ENCODE data around the gene MRPL24.

Gene MRPL24

GRCh38 chr1:156742801-156743200, 1.9 kb upstream of the MRPL24 start:
- no peaks in the 10 kb centered on the region for H3K9me3 ChIP-seq (ENCODE audit: control insufficient read depth, insufficient read depth, low read length)
- peaks cover 8% of the 10 kb centered on the region; the same call in 1 of the 2 replicates for H4K20me1 ChIP-seq (ENCODE audit: control insufficient read depth, insufficient read depth, low read depth, low read length)
- H3K36me3 ChIP-seq (ENCODE audit: control insufficient read depth, low read length), result peaks cover 82% of the 10 kb centered on the region
- no peak overlapping the region for H3K4me3 ChIP-seq (ENCODE audit: low read length)
- 0 out of 2 replicates have a peak overlapping the region, but pooled peaks have one; percentile 60 for H3K27ac ChIP-seq (ENCODE audit: low read depth, low read length)
- peaks cover 30% of the 10 kb centered on the region for H3F3A ChIP-seq (ENCODE audit: control insufficient read depth, insufficient read depth)
- no peaks in the 10 kb centered on the region for H3K9me2 ChIP-seq (replicated peaks; ENCODE audit: control insufficient read depth, low read length)
- TF ChIP-seq CTCF (IDR thresholded peaks at IDR 0.05; ENCODE audit: low read depth, low read length, poor library complexity, severe bottlenecking) (no peak), EZH2phosphoT487 (IDR thresholded peaks at IDR 0.05; ENCODE audit: borderline replicate concordance, low read length) (no peak)
- H3K27me3 ChIP-seq (ENCODE audit: control insufficient read depth, low read length), result no peaks in the 10 kb centered on the region
- H3K4me1 ChIP-seq (ENCODE audit: control insufficient read depth, low read length), result peaks cover 47% of the 10 kb centered on the region
- peaks cover 58% of the 10 kb centered on the region for H3K79me2 ChIP-seq (ENCODE audit: control insufficient read depth, low read length)
- H3K4me2 ChIP-seq (ENCODE audit: low read length), result no peak overlapping the region

- Histone ChIP-seq H3K27me3 (ENCODE audit: control insufficient read depth, low read length) (no peaks in the 10 kb centered on the region), H3K79me2 (ENCODE audit: control insufficient read depth, low read length) (peaks cover 51% of the 10 kb centered on the region), H3F3A (ENCODE audit: control insufficient read depth, insufficient read depth) (peaks cover 30% of the 10 kb centered on the region), H3K4me1 (ENCODE audit: control insufficient read depth, low read length) (peaks cover 40% of the 10 kb centered on the region), H3K9me2 (replicated peaks; ENCODE audit: control insufficient read depth, low read length) (no peaks in the 10 kb centered on the region), H3K4me2 (ENCODE audit: low read length) (peak overlapping the region; percentile 83), H4K20me1 (ENCODE audit: control insufficient read depth, insufficient read depth, low read depth, low read length) (0 out of 2 replicates have a peak, but pooled peaks cover 4% of the 10 kb centered on the region), H3K4me3 (ENCODE audit: low read length) (peak overlapping the region; percentile 85), H3K27ac (ENCODE audit: low read depth, low read length) (peak overlapping the region; percentile 60), H3K9me3 (ENCODE audit: control insufficient read depth, insufficient read depth, low read length) (no peaks in the 10 kb centered on the region), H3K36me3 (ENCODE audit: control insufficient read depth, low read length) (peaks cover 86% of the 10 kb centered on the region)
- no peak for TF ChIP-seq CTCF (IDR thresholded peaks at IDR 0.05; ENCODE audit: low read depth, low read length, poor library complexity, severe bottlenecking)
- TF ChIP-seq EZH2phosphoT487 (IDR thresholded peaks at IDR 0.05; ENCODE audit: borderline replicate concordance, low read length), result no peak
Measured at GRCh38 chr1:156742017-156742416, 1.1 kb upstream of the MRPL24 start.

- Histone ChIP-seq H4K20me1 (ENCODE audit: control insufficient read depth, insufficient read depth, low read depth, low read length) (0 out of 2 replicates have a peak, but pooled peaks cover 4% of the 10 kb centered on the region), H3K27me3 (ENCODE audit: control insufficient read depth, low read length) (no peaks in the 10 kb centered on the region), H3K9me2 (replicated peaks; ENCODE audit: control insufficient read depth, low read length) (no peaks in the 10 kb centered on the region), H3K36me3 (ENCODE audit: control insufficient read depth, low read length) (peaks cover 91% of the 10 kb centered on the region), H3K4me1 (ENCODE audit: control insufficient read depth, low read length) (peaks cover 35% of the 10 kb centered on the region), H3K9me3 (ENCODE audit: control insufficient read depth, insufficient read depth, low read length) (no peaks in the 10 kb centered on the region), H3K4me3 (ENCODE audit: low read length) (peak overlapping the region; percentile 85), H3K4me2 (ENCODE audit: low read length) (peak overlapping the region; percentile 83), H3K27ac (ENCODE audit: low read depth, low read length) (peak overlapping the region; percentile 60), H3F3A (ENCODE audit: control insufficient read depth, insufficient read depth) (peaks cover 30% of the 10 kb centered on the region), H3K79me2 (ENCODE audit: control insufficient read depth, low read length) (peaks cover 46% of the 10 kb centered on the region)
- TF ChIP-seq EZH2phosphoT487 (IDR thresholded peaks at IDR 0.05; ENCODE audit: borderline replicate concordance, low read length) (no peak), CTCF (IDR thresholded peaks at IDR 0.05; ENCODE audit: low read depth, low read length, poor library complexity, severe bottlenecking) (no peak)
Measured at GRCh38 chr1:156741481-156741983, 644 bp upstream of the MRPL24 start.
